ENCODE results near the gene C1orf53. TPM values are rescaled to one million over a fixed set of nuclear protein-coding genes. Genes with fewer than 3 reads are reported as not detected.

C1orf53 gene
- total and polyA plus RNA-seq, 2 of the 13 experiments (the other 11 are each of a cell fraction or from before 2014, with no cell fraction given) = 5.8 to 10.1 TPM

DNA sequence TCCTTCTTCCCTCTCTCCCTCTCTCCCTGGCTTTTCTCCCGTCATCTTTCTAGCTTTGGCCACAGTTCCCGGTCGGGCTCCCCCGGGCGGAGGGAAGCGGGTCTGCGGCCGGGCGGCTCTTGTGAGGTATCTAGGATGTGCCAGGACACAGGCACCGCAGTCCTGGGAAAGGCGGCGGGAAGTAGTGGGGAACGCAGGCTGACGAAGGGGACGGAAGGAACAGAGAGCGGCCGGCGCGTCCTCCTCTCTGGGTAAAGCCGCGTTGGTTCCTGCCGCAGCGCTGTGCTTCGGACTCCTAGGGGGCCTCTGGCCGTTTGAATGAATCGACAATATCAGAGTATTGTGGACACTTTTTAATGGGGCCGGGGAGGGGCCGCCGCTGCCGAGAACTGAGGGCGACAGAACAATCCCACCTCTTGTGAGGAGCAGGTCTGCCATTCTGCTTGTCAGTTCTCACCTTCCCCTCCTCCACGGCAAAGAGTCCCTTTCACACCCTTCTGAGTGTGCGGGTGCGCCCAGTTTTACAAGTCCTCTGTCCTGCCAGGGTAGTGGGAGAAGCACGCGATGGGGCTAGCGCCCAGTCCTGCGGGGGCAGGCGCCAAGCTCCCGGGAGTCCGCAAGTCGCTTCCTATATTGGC, 13.6 kb downstream of the C1orf53 start (continued):
- TF ChIP-seq, protein P1, sequence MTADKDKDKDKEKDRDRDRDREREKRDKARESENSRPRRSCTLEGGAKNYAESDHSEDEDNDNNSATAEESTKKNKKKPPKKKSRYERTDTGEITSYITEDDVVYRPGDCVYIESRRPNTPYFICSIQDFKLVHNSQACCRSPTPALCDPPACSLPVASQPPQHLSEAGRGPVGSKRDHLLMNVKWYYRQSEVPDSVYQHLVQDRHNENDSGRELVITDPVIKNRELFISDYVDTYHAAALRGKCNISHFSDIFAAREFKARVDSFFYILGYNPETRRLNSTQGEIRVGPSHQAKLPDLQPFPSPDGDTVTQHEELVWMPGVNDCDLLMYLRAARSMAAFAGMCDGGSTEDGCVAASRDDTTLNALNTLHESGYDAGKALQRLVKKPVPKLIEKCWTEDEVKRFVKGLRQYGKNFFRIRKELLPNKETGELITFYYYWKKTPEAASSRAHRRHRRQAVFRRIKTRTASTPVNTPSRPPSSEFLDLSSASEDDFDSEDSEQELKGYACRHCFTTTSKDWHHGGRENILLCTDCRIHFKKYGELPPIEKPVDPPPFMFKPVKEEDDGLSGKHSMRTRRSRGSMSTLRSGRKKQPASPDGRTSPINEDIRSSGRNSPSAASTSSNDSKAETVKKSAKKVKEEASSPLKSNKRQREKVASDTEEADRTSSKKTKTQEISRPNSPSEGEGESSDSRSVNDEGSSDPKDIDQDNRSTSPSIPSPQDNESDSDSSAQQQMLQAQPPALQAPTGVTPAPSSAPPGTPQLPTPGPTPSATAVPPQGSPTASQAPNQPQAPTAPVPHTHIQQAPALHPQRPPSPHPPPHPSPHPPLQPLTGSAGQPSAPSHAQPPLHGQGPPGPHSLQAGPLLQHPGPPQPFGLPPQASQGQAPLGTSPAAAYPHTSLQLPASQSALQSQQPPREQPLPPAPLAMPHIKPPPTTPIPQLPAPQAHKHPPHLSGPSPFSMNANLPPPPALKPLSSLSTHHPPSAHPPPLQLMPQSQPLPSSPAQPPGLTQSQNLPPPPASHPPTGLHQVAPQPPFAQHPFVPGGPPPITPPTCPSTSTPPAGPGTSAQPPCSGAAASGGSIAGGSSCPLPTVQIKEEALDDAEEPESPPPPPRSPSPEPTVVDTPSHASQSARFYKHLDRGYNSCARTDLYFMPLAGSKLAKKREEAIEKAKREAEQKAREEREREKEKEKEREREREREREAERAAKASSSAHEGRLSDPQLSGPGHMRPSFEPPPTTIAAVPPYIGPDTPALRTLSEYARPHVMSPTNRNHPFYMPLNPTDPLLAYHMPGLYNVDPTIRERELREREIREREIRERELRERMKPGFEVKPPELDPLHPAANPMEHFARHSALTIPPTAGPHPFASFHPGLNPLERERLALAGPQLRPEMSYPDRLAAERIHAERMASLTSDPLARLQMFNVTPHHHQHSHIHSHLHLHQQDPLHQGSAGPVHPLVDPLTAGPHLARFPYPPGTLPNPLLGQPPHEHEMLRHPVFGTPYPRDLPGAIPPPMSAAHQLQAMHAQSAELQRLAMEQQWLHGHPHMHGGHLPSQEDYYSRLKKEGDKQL (CRISPR knock-in tag; IDR thresholded peaks at IDR 0.05; ENCODE audit: low read depth) = no peak
- no peak for TF ChIP-seq ZFP82 (CRISPR knock-in tag; IDR thresholded peaks at IDR 0.05; ENCODE audit: borderline replicate concordance)
- no peak for TF ChIP-seq KMT2B (CRISPR knock-in tag; IDR thresholded peaks at IDR 0.05)
- no peak for TF ChIP-seq TAF1 (CRISPR knock-in tag; IDR thresholded peaks at IDR 0.05)
- no peak for TF ChIP-seq ZNF432 (CRISPR knock-in tag; IDR thresholded peaks at IDR 0.05; ENCODE audit: borderline replicate concordance)
- TF ChIP-seq MTF2 (CRISPR knock-in tag; IDR thresholded peaks at IDR 0.05; ENCODE audit: borderline replicate concordance) = peak; percentile 94; the same call in 1 of the 2 replicates
- no peak for TF ChIP-seq SNAPC2 (CRISPR knock-in tag; IDR thresholded peaks at IDR 0.05)
- TF ChIP-seq ZNF225 (CRISPR knock-in tag; IDR thresholded peaks at IDR 0.05) = no peak
- TF ChIP-seq CREM (IDR thresholded peaks at IDR 0.05) = no peak
- no peak for TF ChIP-seq CREM (CRISPR knock-in tag; IDR thresholded peaks at IDR 0.05)
- TF ChIP-seq, protein P2, sequence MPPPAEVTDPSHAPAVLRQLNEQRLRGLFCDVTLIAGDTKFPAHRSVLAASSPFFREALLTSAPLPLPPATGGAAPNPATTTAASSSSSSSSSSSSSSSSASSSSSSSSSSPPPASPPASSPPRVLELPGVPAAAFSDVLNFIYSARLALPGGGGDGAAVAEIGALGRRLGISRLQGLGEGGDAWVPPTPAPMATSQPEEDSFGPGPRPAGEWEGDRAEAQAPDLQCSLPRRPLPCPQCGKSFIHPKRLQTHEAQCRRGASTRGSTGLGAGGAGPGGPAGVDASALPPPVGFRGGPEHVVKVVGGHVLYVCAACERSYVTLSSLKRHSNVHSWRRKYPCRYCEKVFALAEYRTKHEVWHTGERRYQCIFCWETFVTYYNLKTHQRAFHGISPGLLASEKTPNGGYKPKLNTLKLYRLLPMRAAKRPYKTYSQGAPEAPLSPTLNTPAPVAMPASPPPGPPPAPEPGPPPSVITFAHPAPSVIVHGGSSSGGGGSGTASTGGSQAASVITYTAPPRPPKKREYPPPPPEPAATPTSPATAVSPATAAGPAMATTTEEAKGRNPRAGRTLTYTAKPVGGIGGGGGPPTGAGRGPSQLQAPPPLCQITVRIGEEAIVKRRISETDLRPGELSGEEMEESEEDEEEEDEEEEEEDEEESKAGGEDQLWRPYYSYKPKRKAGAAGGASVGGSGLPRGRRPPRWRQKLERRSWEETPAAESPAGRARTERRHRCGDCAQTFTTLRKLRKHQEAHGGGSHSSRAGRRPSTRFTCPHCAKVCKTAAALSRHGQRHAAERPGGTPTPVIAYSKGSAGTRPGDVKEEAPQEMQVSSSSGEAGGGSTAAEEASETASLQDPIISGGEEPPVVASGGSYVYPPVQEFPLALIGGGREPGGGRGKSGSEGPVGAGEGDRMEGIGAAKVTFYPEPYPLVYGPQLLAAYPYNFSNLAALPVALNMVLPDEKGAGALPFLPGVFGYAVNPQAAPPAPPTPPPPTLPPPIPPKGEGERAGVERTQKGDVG (CRISPR knock-in tag; IDR thresholded peaks at IDR 0.05; ENCODE audit: borderline replicate concordance) = no peak
- TF ChIP-seq, protein P3, sequence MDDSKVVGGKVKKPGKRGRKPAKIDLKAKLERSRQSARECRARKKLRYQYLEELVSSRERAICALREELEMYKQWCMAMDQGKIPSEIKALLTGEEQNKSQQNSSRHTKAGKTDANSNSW (CRISPR knock-in tag; IDR thresholded peaks at IDR 0.05; ENCODE audit: borderline replicate concordance) = no peak
- TF ChIP-seq ZNF383 (CRISPR knock-in tag; IDR thresholded peaks at IDR 0.05; ENCODE audit: borderline replicate concordance) = no peak
- TF ChIP-seq KDM5A (IDR thresholded peaks at IDR 0.05; ENCODE audit: borderline replicate concordance, low read length) = no peak
- no peak for TF ChIP-seq PPARG (CRISPR knock-in tag; conservative IDR thresholded peaks at IDR 0.05)
- TF ChIP-seq, protein P4, sequence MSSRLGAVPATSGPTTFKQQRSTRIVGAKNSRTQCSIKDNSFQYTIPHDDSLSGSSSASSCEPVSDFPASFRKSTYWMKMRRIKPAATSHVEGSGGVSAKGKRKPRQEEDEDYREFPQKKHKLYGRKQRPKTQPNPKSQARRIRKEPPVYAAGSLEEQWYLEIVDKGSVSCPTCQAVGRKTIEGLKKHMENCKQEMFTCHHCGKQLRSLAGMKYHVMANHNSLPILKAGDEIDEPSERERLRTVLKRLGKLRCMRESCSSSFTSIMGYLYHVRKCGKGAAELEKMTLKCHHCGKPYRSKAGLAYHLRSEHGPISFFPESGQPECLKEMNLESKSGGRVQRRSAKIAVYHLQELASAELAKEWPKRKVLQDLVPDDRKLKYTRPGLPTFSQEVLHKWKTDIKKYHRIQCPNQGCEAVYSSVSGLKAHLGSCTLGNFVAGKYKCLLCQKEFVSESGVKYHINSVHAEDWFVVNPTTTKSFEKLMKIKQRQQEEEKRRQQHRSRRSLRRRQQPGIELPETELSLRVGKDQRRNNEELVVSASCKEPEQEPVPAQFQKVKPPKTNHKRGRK (CRISPR knock-in tag; IDR thresholded peaks at IDR 0.05) = no peak
- TF ChIP-seq ZNF567 (CRISPR knock-in tag; IDR thresholded peaks at IDR 0.05; ENCODE audit: borderline replicate concordance) = no peak
- no peak for TF ChIP-seq ZSCAN25 (CRISPR knock-in tag; IDR thresholded peaks at IDR 0.05)
- no peak for TF ChIP-seq ZNF761 (CRISPR knock-in tag; conservative IDR thresholded peaks at IDR 0.05)
- 0 out of 2 replicates have a peak, but pooled peaks have one; percentile 47 for TF ChIP-seq ZNF724P (CRISPR knock-in tag; IDR thresholded peaks at IDR 0.05; ENCODE audit: borderline replicate concordance)
- no peak for TF ChIP-seq NBN (conservative IDR thresholded peaks at IDR 0.05)

All from HepG2 (cell line).